ENCODE results near the gene RBL1.

- no peak for TF ChIP-seq GATA2 (IDR thresholded peaks at IDR 0.05; ENCODE audit: low read depth, low read length)
- no peak for TF ChIP-seq GATA3 (IDR thresholded peaks at IDR 0.05; ENCODE audit: low read depth, low read length)
Measured at GRCh38 chr20:37120497-37120896, 24.7 kb upstream of the RBL1 start.

All from SH-SY5Y (cell line).